CD8-positive, alpha-beta memory T cell (primary cell): ENCODE measurements around the gene TMEM117. TPM values are rescaled to one million over a fixed set of nuclear protein-coding genes. Genes with fewer than 3 reads are reported as not detected.

ENCODE experiments used
- CTCF ChIA-PET: fragments of 350-600 bp; sonication (Branson Sonifier 250); formaldehyde crosslinking; loops from one replicate; lab custom pipeline; 2021; ENCODE audit warnings: antibody characterized with exemption; lab: Charles Lee
- POLR2A ChIA-PET: fragments of 350-600 bp; sonication (Branson Sonifier 250); formaldehyde crosslinking; loops from one replicate; lab custom pipeline; 2021; ENCODE audit warnings: antibody characterized with exemption; lab: Charles Lee
- DNase-seq, 5 donors: peaks; one replicate each; pipeline versions ENCODE4 v3.0.0 to v3.0.0-alpha.2; 2020 to 2022; ENCODE audit warnings: mixed read lengths in 1 of 5
- H3K27ac ChIP-seq: one replicate; pipeline ENCODE4 v1.7.0; 2013; ENCODE audit warnings: low read depth, mild to moderate bottlenecking, low read length, moderate library complexity
- H3K27me3 ChIP-seq: 2 replicates; pipeline ENCODE4 v1.7.0; 2013; ENCODE audit warnings: low read length, mild to moderate bottlenecking; ENCODE audit not compliant: insufficient read depth, poor library complexity, severe bottlenecking
- H3K36me3 ChIP-seq: 2 replicates; pipeline ENCODE4 v1.7.0; 2013; ENCODE audit warnings: mild to moderate bottlenecking, low read length, moderate library complexity; ENCODE audit not compliant: insufficient read depth
- H3K4me1 ChIP-seq: 2 replicates; pipeline ENCODE4 v1.7.0; 2013; ENCODE audit warnings: mild to moderate bottlenecking, low read length, moderate library complexity; ENCODE audit not compliant: insufficient read depth
- H3K4me3 ChIP-seq: 2 replicates; pipeline ENCODE4 v1.7.0; 2013; ENCODE audit warnings: mild to moderate bottlenecking, low read length
- H3K9me3 ChIP-seq: 2 replicates; pipeline ENCODE4 v1.7.0; 2013; ENCODE audit warnings: mild to moderate bottlenecking, low read length
- H3K27ac Mint-ChIP-seq, 8 donors: one replicate each; pipeline ENCODE4 v1.8.0; 2020 to 2021; ENCODE audit warnings: mixed read lengths in 8 of 8, mild to moderate bottlenecking in 6 of 8, inconsistent platforms in 3 of 8, moderate library complexity in 3 of 8
- H3K27me3 Mint-ChIP-seq, 2 donors: one replicate each; pipeline ENCODE4 v1.8.0; 2020 to 2021; ENCODE audit warnings: mixed read lengths in 2 of 2, mild to moderate bottlenecking in 1 of 2, moderate library complexity in 1 of 2
- H3K36me3 Mint-ChIP-seq, 3 donors: one replicate each; pipeline ENCODE4 v1.8.0; 2020 to 2021; ENCODE audit warnings: mixed read lengths in 3 of 3, inconsistent platforms in 1 of 3, mild to moderate bottlenecking in 1 of 3
- H3K4me1 Mint-ChIP-seq, 3 donors: one replicate each; pipeline ENCODE4 v1.8.0; 2020 to 2021; ENCODE audit warnings: mixed read lengths in 3 of 3, inconsistent platforms in 1 of 3, mild to moderate bottlenecking in 1 of 3
- H3K4me3 Mint-ChIP-seq, 7 donors: one replicate each; pipeline ENCODE4 v1.8.0; 2020 to 2021; ENCODE audit warnings: mixed read lengths in 7 of 7, mild to moderate bottlenecking in 6 of 7, moderate library complexity in 4 of 7, inconsistent platforms in 2 of 7
- H3K9me3 Mint-ChIP-seq, 5 donors: one replicate each; pipeline ENCODE4 v1.8.0; 2020 to 2022; ENCODE audit warnings: mixed read lengths in 5 of 5, mild to moderate bottlenecking in 3 of 5, moderate library complexity in 2 of 5, inconsistent platforms in 1 of 5
- polyA plus RNA-seq: library from polyadenylated mRNA; unstranded; fragments of 300-500 nt; fragmentation: Illumina TruSeq; gene quantifications from one replicate; pipeline ENCODE4 v1.2.3, GENCODE V29; 2021
- total RNA-seq, 2 experiments: library from RNA; stranded (reverse); gene quantifications; one replicate each; pipeline ENCODE4 v1.2.3, GENCODE V29; 2021

The TMEM117 gene
- total and polyA plus RNA-seq, 3 experiments from 2014 or later: 1.4 to 6.2 (median 1.8) TPM

DNA sequence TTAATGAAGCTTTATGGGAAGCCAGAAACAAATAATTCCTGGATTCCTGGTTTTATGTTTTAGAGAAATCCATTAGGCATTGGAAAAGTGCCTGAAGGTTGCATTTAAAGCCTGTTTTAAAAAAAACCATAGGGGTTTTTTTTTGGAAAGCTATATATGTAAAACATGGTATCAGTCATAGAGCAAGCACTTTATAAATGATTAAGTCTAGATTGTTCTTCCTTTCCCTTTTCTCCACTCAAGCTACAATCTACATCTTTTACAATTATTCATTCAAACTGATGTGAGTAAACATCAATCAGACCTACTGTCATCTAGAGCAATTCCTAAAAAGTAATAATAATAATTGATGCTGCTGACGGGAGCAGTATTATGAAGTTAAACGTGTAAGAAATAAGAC lies 500.7 kb downstream of the TMEM117 start:
- Histone ChIP-seq H3K4me1 (no peaks in the 10 kb centered on the region), H3K9me3 (no peaks in the 10 kb centered on the region), H3K4me3 (no peak overlapping the region), H3K27me3 (no peaks in the 10 kb centered on the region), H3K27ac (no peak overlapping the region), H3K36me3 (no peaks in the 10 kb centered on the region)
- Mint-ChIP-seq H3K27me3 (peaks cover 0 to 2% of the 10 kb centered on the region in 2 donors), H3K36me3 (peaks cover 0 to 14% (median 3%) of the 10 kb centered on the region in 3 donors), H3K4me3 (no peak overlapping the region), H3K4me1 (no peaks in the 10 kb centered on the region), H3K9me3 (peaks cover 0 to 7% (median 4%) of the 10 kb centered on the region in 5 donors), H3K27ac (no peak overlapping the region)
- no peak for DNase-seq
- CTCF ChIA-PET: no interaction called here
- POLR2A ChIA-PET: no interaction called here

DNA sequence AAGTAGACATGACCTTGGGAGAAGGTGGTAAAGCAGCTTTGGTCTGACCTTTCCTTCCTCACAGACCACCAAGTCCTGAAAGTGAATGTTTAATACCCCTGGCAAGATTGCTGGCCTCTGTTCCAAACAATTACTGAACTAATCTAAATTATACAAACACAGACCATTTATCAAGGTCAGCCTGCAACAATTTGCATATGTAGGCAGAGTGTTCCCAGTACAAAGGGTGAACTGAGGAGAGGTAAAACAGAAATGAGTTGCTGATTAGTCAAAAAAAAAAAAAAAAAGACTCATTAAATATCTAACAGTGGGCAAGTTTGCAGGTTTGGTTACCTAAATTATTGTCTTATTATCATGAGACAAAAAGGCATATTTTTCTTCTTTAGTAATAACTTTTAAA lies 506.5 kb downstream of the TMEM117 start:
- Histone ChIP-seq H3K27ac (no peak overlapping the region), H3K4me3 (no peak overlapping the region), H3K4me1 (no peaks in the 10 kb centered on the region), H3K27me3 (no peaks in the 10 kb centered on the region), H3K9me3 (no peaks in the 10 kb centered on the region), H3K36me3 (no peaks in the 10 kb centered on the region)
- no peak overlapping the region for H3K27ac Mint-ChIP-seq
- H3K27me3 Mint-ChIP-seq: peaks cover 0 to 2% of the 10 kb centered on the region in 2 donors
- ChIA-PET CTCF (no interaction called here), POLR2A (no interaction called here)
- peaks cover 0 to 3% (median 3%) of the 10 kb centered on the region in 3 donors for H3K36me3 Mint-ChIP-seq
- H3K9me3 Mint-ChIP-seq: no peaks in the 10 kb centered on the region
- no peaks in the 10 kb centered on the region for H3K4me1 Mint-ChIP-seq
- DNase-seq: no peak
- no peak overlapping the region for H3K4me3 Mint-ChIP-seq

DNA sequence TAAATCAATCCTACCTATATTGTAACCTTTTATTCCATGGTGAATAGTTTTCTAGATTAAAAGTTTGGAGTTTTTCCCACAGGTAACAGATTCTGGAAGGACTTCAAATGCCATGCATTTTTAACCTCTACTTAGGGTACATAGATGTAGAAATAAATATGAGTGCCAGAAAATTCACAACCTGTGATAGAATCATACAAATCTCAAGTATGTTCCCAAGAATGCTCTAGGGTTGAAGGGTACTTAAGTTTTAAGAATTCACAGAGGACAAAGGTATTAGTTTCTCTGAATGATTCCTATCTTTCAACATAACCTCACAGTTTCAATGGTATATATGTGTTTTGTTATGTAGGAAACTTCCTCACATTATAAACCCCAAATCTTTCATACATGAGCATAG lies 511.3 kb downstream of the TMEM117 start:
- POLR2A ChIA-PET: no interaction called here
- Mint-ChIP-seq H3K4me3 (no peak overlapping the region), H3K27ac (no peak overlapping the region), H3K4me1 (no peaks in the 10 kb centered on the region), H3K36me3 (peaks cover 0 to 4% (median 3%) of the 10 kb centered on the region in 3 donors), H3K27me3 (no peaks in the 10 kb centered on the region), H3K9me3 (no peaks in the 10 kb centered on the region)
- DNase-seq: no peak
- CTCF ChIA-PET: no interaction called here
- no peaks in the 10 kb centered on the region for H3K9me3 ChIP-seq
- H3K27me3 ChIP-seq: no peaks in the 10 kb centered on the region
- no peaks in the 10 kb centered on the region for H3K36me3 ChIP-seq
- H3K4me1 ChIP-seq: no peaks in the 10 kb centered on the region
- no peak overlapping the region for H3K27ac ChIP-seq
- H3K4me3 ChIP-seq: no peak overlapping the region

DNA sequence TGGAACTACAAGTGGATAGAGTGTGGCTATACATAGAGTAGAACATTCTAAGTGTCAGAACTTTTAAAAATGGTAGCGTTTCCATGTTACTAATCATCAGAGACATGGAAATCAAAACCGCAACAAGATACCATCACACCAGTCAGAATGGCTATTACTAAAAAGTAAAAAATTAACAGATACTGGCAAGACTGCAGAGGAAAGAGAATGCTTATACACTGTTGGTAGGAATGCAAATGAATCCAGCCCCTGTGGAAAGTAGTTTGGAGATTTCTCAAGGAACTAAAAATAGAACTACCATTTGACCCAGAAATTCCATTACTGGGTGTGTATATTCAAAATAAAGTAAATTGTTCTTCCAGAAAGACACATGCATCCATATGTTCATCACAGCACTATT lies 521.6 kb downstream of the TMEM117 start:
- ChIA-PET POLR2A (no interaction called here), CTCF (no interaction called here)
- Mint-ChIP-seq H3K27ac (no peak overlapping the region), H3K4me3 (no peak overlapping the region), H3K4me1 (no peaks in the 10 kb centered on the region), H3K36me3 (peaks cover 0 to 28% (median 2%) of the 10 kb centered on the region in 3 donors), H3K9me3 (peaks cover 0 to 4% (median 0%) of the 10 kb centered on the region in 5 donors), H3K27me3 (no peaks in the 10 kb centered on the region)
- H3K36me3 ChIP-seq: no peaks in the 10 kb centered on the region
- no peaks in the 10 kb centered on the region for H3K4me1 ChIP-seq
- H3K9me3 ChIP-seq: no peaks in the 10 kb centered on the region
- H3K4me3 ChIP-seq: no peak overlapping the region
- H3K27me3 ChIP-seq: no peaks in the 10 kb centered on the region
- DNase-seq: no peak
- H3K27ac ChIP-seq: no peak overlapping the region

DNA sequence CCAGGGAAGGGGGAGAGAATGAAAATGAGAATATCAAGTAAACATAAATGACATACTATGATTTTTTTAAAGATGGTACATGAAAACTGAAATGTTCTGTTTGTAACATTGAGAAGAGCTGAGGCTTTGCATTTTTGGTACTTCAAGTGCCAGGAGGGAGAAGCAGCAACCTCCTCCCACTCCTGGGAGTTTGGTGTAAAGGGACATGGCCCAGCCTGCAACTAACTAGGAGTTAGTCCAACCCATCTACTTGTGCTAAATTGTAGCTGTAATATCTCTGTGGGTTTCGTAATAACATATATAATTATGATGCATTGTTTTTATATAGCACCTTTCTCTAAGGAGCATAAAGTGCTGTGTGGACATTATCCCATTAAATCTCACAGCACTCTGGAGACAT lies 522.8 kb downstream of the TMEM117 start:
- no peaks in the 10 kb centered on the region for H3K36me3 ChIP-seq
- no peak overlapping the region for H3K4me3 ChIP-seq
- ChIA-PET CTCF (no interaction called here), POLR2A (no interaction called here)
- no peaks in the 10 kb centered on the region for H3K27me3 ChIP-seq
- Mint-ChIP-seq H3K9me3 (peaks cover 0 to 4% (median 0%) of the 10 kb centered on the region in 5 donors), H3K27ac (no peak overlapping the region), H3K4me1 (no peaks in the 10 kb centered on the region), H3K27me3 (no peaks in the 10 kb centered on the region), H3K36me3 (peaks cover 0 to 28% (median 2%) of the 10 kb centered on the region in 3 donors), H3K4me3 (no peak overlapping the region)
- no peak overlapping the region for H3K27ac ChIP-seq
- H3K9me3 ChIP-seq: no peaks in the 10 kb centered on the region
- no peak for DNase-seq
- H3K4me1 ChIP-seq: no peaks in the 10 kb centered on the region

DNA sequence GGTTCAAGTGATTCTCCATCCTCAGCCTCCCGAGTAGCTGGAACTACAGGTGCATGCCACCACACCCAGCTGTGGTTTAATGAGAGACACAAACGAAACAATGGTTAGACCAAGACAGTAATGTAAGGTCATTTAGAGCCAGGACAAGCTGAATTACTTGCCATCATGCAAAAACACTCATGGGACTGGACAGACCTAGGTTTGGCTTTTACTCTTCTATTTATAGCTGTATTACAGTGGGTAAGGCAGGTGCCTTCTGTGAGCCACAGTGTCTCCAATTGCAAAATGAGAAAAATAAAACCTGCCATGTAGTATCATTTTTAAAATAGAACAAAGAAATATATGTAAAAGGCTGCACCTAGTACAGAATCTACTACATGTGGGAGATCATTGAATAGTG lies 527.1 kb downstream of the TMEM117 start:
- H3K27me3 Mint-ChIP-seq: no peaks in the 10 kb centered on the region
- Histone ChIP-seq H3K27ac (no peak overlapping the region), H3K4me1 (no peaks in the 10 kb centered on the region), H3K9me3 (no peaks in the 10 kb centered on the region), H3K27me3 (no peaks in the 10 kb centered on the region), H3K36me3 (no peaks in the 10 kb centered on the region), H3K4me3 (no peak overlapping the region)
- H3K27ac Mint-ChIP-seq: no peak overlapping the region
- H3K4me1 Mint-ChIP-seq: no peaks in the 10 kb centered on the region
- ChIA-PET POLR2A (no interaction called here), CTCF (no interaction called here)
- H3K36me3 Mint-ChIP-seq: peaks cover 0 to under 1% (median 0%) of the 10 kb centered on the region in 3 donors
- H3K9me3 Mint-ChIP-seq: no peaks in the 10 kb centered on the region
- no peak for DNase-seq
- H3K4me3 Mint-ChIP-seq: no peak overlapping the region

DNA sequence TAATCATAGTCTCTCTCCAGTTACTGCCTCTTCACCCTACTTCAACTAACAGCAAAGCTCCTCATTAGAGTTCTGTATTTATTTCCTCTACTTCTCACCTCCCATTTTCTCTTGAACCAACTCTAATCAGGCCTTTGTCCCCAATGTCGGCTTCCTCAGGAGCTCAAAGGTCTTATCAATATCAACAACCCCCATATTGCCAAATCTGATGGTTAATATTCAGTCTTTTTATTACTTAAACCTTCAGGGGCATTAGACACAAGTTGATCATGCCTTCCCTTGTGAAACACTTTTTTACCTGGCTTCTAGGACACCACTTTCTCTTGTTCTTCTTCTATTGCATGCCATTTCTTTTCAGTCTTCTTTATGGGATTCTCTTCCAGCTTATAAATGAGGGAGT lies 531.3 kb downstream of the TMEM117 start:
- H3K27me3 Mint-ChIP-seq: no peaks in the 10 kb centered on the region

DNA sequence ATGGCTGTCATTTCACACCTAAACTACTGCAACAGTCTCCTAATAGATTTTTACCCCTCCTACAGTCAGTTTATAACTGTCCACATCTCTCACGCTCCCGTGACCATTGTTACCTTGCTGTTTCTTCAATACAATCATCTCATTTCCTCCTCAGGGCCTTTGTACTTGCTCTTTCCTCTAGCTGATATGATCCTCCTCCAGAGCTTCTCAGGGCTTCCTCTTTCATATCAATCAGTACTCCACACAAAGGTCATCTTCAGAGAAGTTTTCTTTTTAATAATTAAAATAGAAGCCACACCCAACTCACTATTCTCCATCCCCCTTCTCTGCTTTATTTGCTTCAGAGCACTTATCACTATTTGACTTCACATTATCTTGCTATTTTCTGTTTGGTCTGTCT lies 532.0 kb downstream of the TMEM117 start:
- H3K27ac ChIP-seq: no peak overlapping the region
- Mint-ChIP-seq H3K27ac (no peak overlapping the region), H3K4me1 (no peaks in the 10 kb centered on the region), H3K36me3 (peaks cover 0 to 2% (median 0%) of the 10 kb centered on the region in 3 donors), H3K9me3 (no peaks in the 10 kb centered on the region), H3K27me3 (no peaks in the 10 kb centered on the region), H3K4me3 (no peak overlapping the region)
- ChIA-PET POLR2A (no interaction called here), CTCF (no interaction called here)
- no peak overlapping the region for H3K4me3 ChIP-seq
- H3K36me3 ChIP-seq: no peaks in the 10 kb centered on the region
- H3K27me3 ChIP-seq: no peaks in the 10 kb centered on the region
- no peaks in the 10 kb centered on the region for H3K4me1 ChIP-seq
- H3K9me3 ChIP-seq: no peaks in the 10 kb centered on the region
- DNase-seq: no peak

More for the DNA sequence above, 531.3 kb downstream of the TMEM117 start:
- Histone ChIP-seq H3K27ac (no peak overlapping the region), H3K9me3 (no peaks in the 10 kb centered on the region), H3K4me3 (no peak overlapping the region), H3K36me3 (no peaks in the 10 kb centered on the region), H3K27me3 (no peaks in the 10 kb centered on the region), H3K4me1 (no peaks in the 10 kb centered on the region)
- Mint-ChIP-seq H3K4me3 (no peak overlapping the region), H3K9me3 (no peaks in the 10 kb centered on the region), H3K4me1 (no peaks in the 10 kb centered on the region), H3K27ac (no peak overlapping the region), H3K36me3 (peaks cover 0 to 2% (median 0%) of the 10 kb centered on the region in 3 donors)
- no peak for DNase-seq
- POLR2A ChIA-PET: no interaction called here
- CTCF ChIA-PET: no interaction called here

DNA sequence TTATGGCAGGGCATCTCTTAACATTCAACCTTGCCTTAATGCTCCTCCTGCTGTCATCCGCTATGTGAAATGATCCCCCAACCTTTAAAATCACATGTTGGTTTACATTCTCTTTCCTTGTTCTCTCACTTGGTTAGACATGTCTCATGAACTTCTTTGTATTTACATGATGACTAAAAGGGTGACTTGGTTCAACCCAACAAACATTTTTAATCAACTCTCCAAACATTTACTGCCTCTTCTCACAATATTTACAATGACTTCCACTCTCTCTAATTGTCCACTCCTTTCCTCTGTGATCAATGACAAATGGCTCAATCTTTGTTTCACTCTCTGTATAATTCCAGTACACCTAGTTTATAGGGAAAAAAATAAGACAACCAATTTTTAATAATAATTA lies 534.1 kb downstream of the TMEM117 start:
- POLR2A ChIA-PET: no interaction called here
- Histone ChIP-seq H3K9me3 (no peaks in the 10 kb centered on the region), H3K4me1 (no peaks in the 10 kb centered on the region), H3K36me3 (no peaks in the 10 kb centered on the region), H3K4me3 (no peak overlapping the region), H3K27me3 (no peaks in the 10 kb centered on the region), H3K27ac (no peak overlapping the region)
- no peaks in the 10 kb centered on the region for H3K4me1 Mint-ChIP-seq
- CTCF ChIA-PET: no interaction called here
- H3K9me3 Mint-ChIP-seq: no peaks in the 10 kb centered on the region
- no peak overlapping the region for H3K4me3 Mint-ChIP-seq
- H3K27ac Mint-ChIP-seq: no peak overlapping the region
- no peak for DNase-seq
- H3K27me3 Mint-ChIP-seq: no peaks in the 10 kb centered on the region
- peaks cover 0 to 2% (median 0%) of the 10 kb centered on the region in 3 donors for H3K36me3 Mint-ChIP-seq
